ENCODE measurements around the gene ZBTB2.

Gene ZBTB2

GRCh38 chr6:151390276-151390850, 996 bp downstream of the ZBTB2 start:
- no peak for TF ChIP-seq CTCF (IDR thresholded peaks at IDR 0.05; ENCODE audit: insufficient read depth, low read length, poor library complexity, severe bottlenecking)
- Histone ChIP-seq H3K36me3 (ENCODE audit: control insufficient read depth, insufficient read depth, low read length) (no peaks in the 10 kb centered on the region; the same call in none of the 2 replicates), H3K4me3 (replicated peaks; ENCODE audit: low read depth, low read length) (peak overlapping the region; percentile 88), H3K27me3 (replicated peaks; ENCODE audit: control insufficient read depth, insufficient read depth, low read length) (no peaks in the 10 kb centered on the region)
- DNase-seq (ENCODE audit: extremely low read depth, insufficient read length) = peak; percentile 100

GRCh38 chr6:151389618-151390275, 1.6 kb downstream of the ZBTB2 start:
- DNase-seq (ENCODE audit: extremely low read depth, insufficient read length) = no peak
- no peaks in the 10 kb centered on the region for H3K27me3 ChIP-seq (replicated peaks; ENCODE audit: control insufficient read depth, insufficient read depth, low read length)
- no peak for TF ChIP-seq CTCF (IDR thresholded peaks at IDR 0.05; ENCODE audit: insufficient read depth, low read length, poor library complexity, severe bottlenecking)
- H3K4me3 ChIP-seq (replicated peaks; ENCODE audit: low read depth, low read length) = peak overlapping the region; percentile 81
- no peaks in the 10 kb centered on the region; the same call in none of the 2 replicates for H3K36me3 ChIP-seq (ENCODE audit: control insufficient read depth, insufficient read depth, low read length)

- DNase-seq (ENCODE audit: extremely low read depth, insufficient read length) = no peak
- Histone ChIP-seq H3K36me3 (ENCODE audit: control insufficient read depth, insufficient read depth, low read length) (no peaks in the 10 kb centered on the region; the same call in none of the 2 replicates), H3K27me3 (replicated peaks; ENCODE audit: control insufficient read depth, insufficient read depth, low read length) (no peaks in the 10 kb centered on the region), H3K4me3 (replicated peaks; ENCODE audit: low read depth, low read length) (peak overlapping the region; percentile 81)
- TF ChIP-seq CTCF (IDR thresholded peaks at IDR 0.05; ENCODE audit: insufficient read depth, low read length, poor library complexity, severe bottlenecking) = no peak
Observed at GRCh38 chr6:151388997-151389617, 2.3 kb downstream of the ZBTB2 start.

DNA sequence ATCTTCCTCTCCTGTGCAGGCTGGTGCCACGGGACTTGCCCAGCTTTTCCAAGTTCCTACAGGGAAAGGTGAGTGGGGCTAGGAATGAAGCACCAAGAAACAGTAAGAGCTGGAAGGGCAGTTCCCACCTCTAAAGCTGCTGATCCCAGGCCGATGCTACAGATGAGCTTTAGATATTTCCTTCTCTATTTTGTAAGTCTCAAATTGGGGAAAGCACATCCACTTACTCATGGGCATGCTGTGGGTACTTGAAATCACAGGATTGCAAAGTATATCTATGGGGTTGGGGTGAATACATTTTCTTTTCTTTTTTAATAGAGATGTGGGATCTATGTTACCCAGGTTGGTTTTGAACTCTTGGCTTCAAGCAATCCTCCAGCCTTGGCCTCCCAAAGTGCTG, 3.1 kb downstream of the ZBTB2 start:
- no peak for TF ChIP-seq CTCF (IDR thresholded peaks at IDR 0.05; ENCODE audit: insufficient read depth, low read length, poor library complexity, severe bottlenecking)
- no peak for DNase-seq (ENCODE audit: extremely low read depth, insufficient read length)
- H3K36me3 ChIP-seq (ENCODE audit: control insufficient read depth, insufficient read depth, low read length) = peaks cover 2% of the 10 kb centered on the region
- no peak overlapping the region for H3K4me3 ChIP-seq (replicated peaks; ENCODE audit: low read depth, low read length)
- no peaks in the 10 kb centered on the region for H3K27me3 ChIP-seq (replicated peaks; ENCODE audit: control insufficient read depth, insufficient read depth, low read length)

DNA sequence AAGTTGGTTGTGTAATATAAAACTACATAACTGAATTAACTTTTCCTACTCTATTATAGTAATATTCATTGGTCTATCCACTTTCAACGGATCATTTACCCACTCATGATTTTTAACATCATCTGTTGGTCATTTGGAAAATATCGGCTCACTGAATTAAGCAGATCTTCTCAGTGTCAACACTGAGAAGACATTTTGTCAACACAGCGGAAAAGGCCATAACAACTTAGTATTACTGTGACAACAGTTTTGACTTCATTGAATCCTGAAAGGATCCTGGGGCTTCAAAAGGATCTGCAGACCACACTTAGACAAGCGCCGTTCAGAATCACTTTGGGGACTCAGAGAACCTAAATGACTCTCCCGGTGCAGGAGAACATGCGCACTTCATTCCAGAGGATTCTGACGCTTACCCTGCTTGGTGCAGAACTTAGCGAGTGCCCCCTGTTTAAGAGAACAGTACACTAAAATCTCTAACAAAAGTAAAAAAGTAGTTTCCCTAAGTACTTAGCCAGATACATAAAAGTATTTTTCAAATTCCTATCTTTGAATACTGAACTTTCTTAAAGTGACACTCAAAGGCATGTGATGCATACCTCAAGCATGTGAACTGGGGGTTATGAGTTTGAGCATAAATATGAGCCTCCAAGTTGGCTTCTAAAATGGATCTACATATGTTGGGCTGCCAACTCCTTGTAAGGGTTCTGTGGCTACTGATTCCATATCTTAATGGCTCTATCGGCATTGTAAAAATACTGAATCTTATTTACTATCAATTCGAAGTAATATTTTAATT, 4.0 kb downstream of the ZBTB2 start:
- DNase-seq (ENCODE audit: extremely low read depth, insufficient read length) = no peak
- Histone ChIP-seq H3K27me3 (replicated peaks; ENCODE audit: control insufficient read depth, insufficient read depth, low read length) (no peaks in the 10 kb centered on the region), H3K4me3 (replicated peaks; ENCODE audit: low read depth, low read length) (no peak overlapping the region), H3K36me3 (ENCODE audit: control insufficient read depth, insufficient read depth, low read length) (peaks cover 2% of the 10 kb centered on the region)
- TF ChIP-seq CTCF (IDR thresholded peaks at IDR 0.05; ENCODE audit: insufficient read depth, low read length, poor library complexity, severe bottlenecking) = no peak

Data from GM06990 (cell line).